Measurements from ENCODE around the gene PIK3CA. TPM values are rescaled to one million over a fixed set of nuclear protein-coding genes. Genes with fewer than 3 reads are reported as not detected.

Gene PIK3CA
- total RNA-seq, 1 experiment from 2014 or later = 13.4 TPM

DNA sequence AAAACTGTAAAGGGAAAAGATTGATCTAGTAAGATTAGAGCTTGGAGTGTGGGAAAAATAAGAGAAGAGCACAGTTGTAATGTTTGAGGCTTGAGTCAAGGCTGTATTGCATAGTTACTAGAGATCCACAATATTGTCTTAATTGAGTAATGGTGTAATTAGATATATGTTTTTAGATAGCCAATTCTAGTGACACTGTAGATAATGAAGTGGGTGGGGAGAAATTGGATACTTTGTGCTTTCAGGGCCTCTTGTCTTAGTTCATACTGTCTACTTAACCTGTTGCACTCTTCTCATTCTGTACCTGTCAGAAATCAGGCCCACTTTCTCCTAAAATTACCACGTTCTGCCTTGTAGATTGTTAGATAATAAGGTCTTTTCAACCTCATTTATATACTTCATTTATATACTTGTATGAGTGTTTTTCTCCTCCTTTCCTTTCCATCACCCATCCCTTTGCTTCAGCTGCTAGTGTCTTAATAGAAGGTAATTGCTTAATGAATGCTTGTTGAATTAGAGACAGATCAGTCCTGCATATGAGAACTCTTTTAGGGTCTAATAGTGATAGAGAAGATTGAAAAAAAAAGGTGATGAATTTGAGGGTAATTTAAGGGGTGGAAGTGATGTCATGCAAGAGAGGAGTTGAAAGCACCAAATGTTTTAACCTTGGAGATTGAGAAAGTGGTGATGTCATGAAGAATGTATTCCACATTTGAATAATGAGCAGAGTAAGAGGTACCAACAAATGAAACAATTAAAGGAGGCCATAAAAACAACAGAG is 32.0 kb downstream of the PIK3CA start:
- ChIA-PET CTCF (no interaction called here), POLR2A (ENCODE audit: unreplicated experiment) (no interaction called here)
- Histone ChIP-seq H3K27ac (ENCODE audit: low read length) (no peak overlapping the region), H3K4me1 (ENCODE audit: insufficient read depth, low read length) (peaks cover 8% of the 10 kb centered on the region; the same call in 1 of the 2 replicates), H3K36me3 (ENCODE audit: low read depth, low read length) (no peaks in the 10 kb centered on the region), H3K9me3 (ENCODE audit: low read length) (no peaks in the 10 kb centered on the region), H3K79me2 (ENCODE audit: low read length) (no peaks in the 10 kb centered on the region; the same call in 1 of the 2 replicates), H4K20me1 (ENCODE audit: low read length) (no peaks in the 10 kb centered on the region), H3K4me3 (ENCODE audit: low read length) (no peak overlapping the region), H3K9me2 (replicated peaks; ENCODE audit: low read length) (no peaks in the 10 kb centered on the region), H3K9ac (ENCODE audit: low read length) (no peak overlapping the region), H2AFZ (ENCODE audit: low read length) (no peak overlapping the region), H3F3A (ENCODE audit: low read length, unreplicated experiment) (no peaks in the 10 kb centered on the region), H3K27me3 (ENCODE audit: low read length) (no peaks in the 10 kb centered on the region), H3K4me2 (ENCODE audit: low read length) (no peak overlapping the region)
- no peak for ATAC-seq
- no peak for DNase-seq
- BruUV-seq (replicated peaks) = no TSS peak
- TF ChIP-seq EZH2phosphoT487 (IDR thresholded peaks at IDR 0.05; ENCODE audit: borderline replicate concordance, low read length) (no peak), EZH2 (IDR thresholded peaks at IDR 0.05; ENCODE audit: low read length, unreplicated experiment) (no peak), CTCF (conservative IDR thresholded peaks at IDR 0.05; ENCODE audit: low read depth, low read length) (no peak)
- intact Hi-C loops (cut with micrococcal nuclease) = loop anchor here (2.0 kb wide), 1 partner anchor 13 kb away; no protein-coding TSS in a partner anchor

- H3K9ac ChIP-seq (ENCODE audit: low read length) = no peak overlapping the region
- H3F3A ChIP-seq (ENCODE audit: low read length, unreplicated experiment) = no peaks in the 10 kb centered on the region
- POLR2A ChIA-PET (ENCODE audit: unreplicated experiment) = no interaction called here
- no peak overlapping the region for H2AFZ ChIP-seq (ENCODE audit: low read length)
- intact Hi-C loops (cut with micrococcal nuclease) = loop anchor here (2.0 kb wide), 1 partner anchor 14 kb away; no protein-coding TSS in a partner anchor
- BruUV-seq (replicated peaks) = no TSS peak
- H4K20me1 ChIP-seq (ENCODE audit: low read length) = no peaks in the 10 kb centered on the region
- CTCF ChIA-PET = no interaction called here
- H3K4me2 ChIP-seq (ENCODE audit: low read length) = no peak overlapping the region
- H3K4me3 ChIP-seq (ENCODE audit: low read length) = no peak overlapping the region
- H3K36me3 ChIP-seq (ENCODE audit: low read depth, low read length) = no peaks in the 10 kb centered on the region
- ATAC-seq (no peak; the same call in 1 of the 2 replicates), DNase-seq (peak; percentile 19)
- H3K9me2 ChIP-seq (replicated peaks; ENCODE audit: low read length) = no peaks in the 10 kb centered on the region
- no peak overlapping the region for H3K27ac ChIP-seq (ENCODE audit: low read length)
- peaks cover 8% of the 10 kb centered on the region; the same call in 1 of the 2 replicates for H3K4me1 ChIP-seq (ENCODE audit: insufficient read depth, low read length)
- no peaks in the 10 kb centered on the region; the same call in 1 of the 2 replicates for H3K79me2 ChIP-seq (ENCODE audit: low read length)
- H3K27me3 ChIP-seq (ENCODE audit: low read length) = no peaks in the 10 kb centered on the region
- no peaks in the 10 kb centered on the region for H3K9me3 ChIP-seq (ENCODE audit: low read length)
- no peak for TF ChIP-seq EZH2 (IDR thresholded peaks at IDR 0.05; ENCODE audit: low read length, unreplicated experiment)
- TF ChIP-seq CTCF (conservative IDR thresholded peaks at IDR 0.05; ENCODE audit: low read depth, low read length) = no peak
- no peak for TF ChIP-seq EZH2phosphoT487 (IDR thresholded peaks at IDR 0.05; ENCODE audit: borderline replicate concordance, low read length)
Observed at GRCh38 chr3:179181021-179181472, 32.9 kb downstream of the PIK3CA start.
